Suprapubic skin (tissue), 4 donors: ENCODE data around the gene SLCO4A1. TPM values are rescaled to one million over a fixed set of nuclear protein-coding genes. Genes with fewer than 3 reads are reported as not detected.

ENCODE experiments used
- DNase-seq, 2 donors: peaks; one replicate each; pipeline ENCODE4 v3.0.0-alpha.2; 2019; ENCODE audit warnings: low spot score in 2 of 2
- H3K27ac ChIP-seq: fragments of 200-600 bp; sonication (generic); one replicate; pipeline ENCODE4 v1.5.1; 2019
- H3K27me3 ChIP-seq: fragments of 200-600 bp; sonication (generic); one replicate; pipeline ENCODE4 v1.5.1; 2019
- H3K36me3 ChIP-seq: fragments of 200-600 bp; sonication (generic); one replicate; pipeline ENCODE4 v1.5.1; 2019
- H3K4me1 ChIP-seq: fragments of 200-600 bp; sonication (generic); one replicate; pipeline ENCODE4 v1.5.1; 2019
- H3K4me3 ChIP-seq: fragments of 200-600 bp; sonication (generic); one replicate; pipeline ENCODE4 v1.5.1; 2019; ENCODE audit warnings: mild to moderate bottlenecking
- H3K9me3 ChIP-seq: fragments of 200-600 bp; sonication (generic); one replicate; pipeline ENCODE4 v1.5.1; 2019
- CTCF ChIP-seq, 2 donors: fragments of 200-600 bp in 1 of 2; fragments of 450-650 bp in 1 of 2; sonication (generic) in 1 of 2; IDR thresholded peaks; one replicate each; pipeline ENCODE4 v1.5.1; 2016 to 2019; ENCODE audit warnings: antibody characterized with exemption in 2 of 2, mild to moderate bottlenecking in 1 of 2, moderate library complexity in 1 of 2
- EP300 ChIP-seq: sonication (generic); formaldehyde crosslinking; IDR thresholded peaks from one replicate; pipeline ENCODE4 v1.6.1; 2017; ENCODE audit warnings: antibody characterized with exemption
- POLR2A ChIP-seq, 2 donors: fragments of 450-650 bp; IDR thresholded peaks; one replicate each; pipeline ENCODE4 v1.6.1; 2017; ENCODE audit warnings: antibody characterized with exemption in 2 of 2, mild to moderate bottlenecking in 2 of 2, moderate library complexity in 2 of 2
- POLR2AphosphoS5 ChIP-seq, 3 donors: sonication (generic); formaldehyde crosslinking; IDR thresholded peaks; one replicate each; pipeline ENCODE4 v1.6.1; 2017; ENCODE audit warnings: antibody characterized with exemption in 3 of 3
- WGBS: methylation state at CpG from one replicate; pipeline ENCODE4 v1.1.5; 2018; 5-methylcytosine and 5-hydroxymethylcytosine counted together
- total RNA-seq, 4 donors: library from RNA; depleted of rRNA; stranded (reverse); fragments of >200 nt; gene quantifications; one replicate each; pipeline ENCODE4 v1.1.0, GENCODE V29; 2016

SLCO4A1 gene
- total RNA-seq, 4 donors from 2014 or later = 50.2 to 59.1 (median 52.7) TPM

GRCh38 chr20:62715201-62715600 is 72.9 kb downstream of the SLCO4A1 start:
- Histone ChIP-seq H3K27me3 (peaks cover 90% of the 10 kb centered on the region), H3K4me3 (no peak overlapping the region), H3K27ac (no peak overlapping the region), H3K36me3 (no peaks in the 10 kb centered on the region), H3K4me1 (no peaks in the 10 kb centered on the region), H3K9me3 (no peaks in the 10 kb centered on the region)
- TF ChIP-seq EP300 (no peak), CTCF (IDR thresholded peaks at IDR 0.05) (no peak), POLR2AphosphoS5 (IDR thresholded peaks at IDR 0.05) (no peak), POLR2A (IDR thresholded peaks at IDR 0.05) (no peak)
- DNase-seq = no peak
- 93% methylated on average over 9 of the region's 10 CpGs for WGBS

GRCh38 chr20:62716198-62716940 is 74.1 kb downstream of the SLCO4A1 start:
- no peak for DNase-seq
- H3K4me1 ChIP-seq = no peaks in the 10 kb centered on the region
- no peaks in the 10 kb centered on the region for H3K9me3 ChIP-seq
- no peak overlapping the region for H3K27ac ChIP-seq
- WGBS = 71% methylated on average over 26 of the region's 30 CpGs
- TF ChIP-seq EP300 = no peak
- TF ChIP-seq CTCF (IDR thresholded peaks at IDR 0.05) = no peak
- no peak for TF ChIP-seq POLR2AphosphoS5 (IDR thresholded peaks at IDR 0.05)
- TF ChIP-seq POLR2A (IDR thresholded peaks at IDR 0.05) = no peak
- no peak overlapping the region for H3K4me3 ChIP-seq
- H3K36me3 ChIP-seq = no peaks in the 10 kb centered on the region
- H3K27me3 ChIP-seq = peaks cover 82% of the 10 kb centered on the region

GRCh38 chr20:62716941-62717310 is 74.6 kb downstream of the SLCO4A1 start:
- no peak overlapping the region for H3K27ac ChIP-seq
- H3K27me3 ChIP-seq = peaks cover 82% of the 10 kb centered on the region
- WGBS = no CpG with 5 or more reads among the region's 11 CpGs
- no peak overlapping the region for H3K4me3 ChIP-seq
- H3K9me3 ChIP-seq = no peaks in the 10 kb centered on the region
- no peak for DNase-seq
- H3K4me1 ChIP-seq = no peaks in the 10 kb centered on the region
- TF ChIP-seq EP300 (no peak), CTCF (IDR thresholded peaks at IDR 0.05) (no peak), POLR2AphosphoS5 (IDR thresholded peaks at IDR 0.05) (no peak), POLR2A (IDR thresholded peaks at IDR 0.05) (no peak)
- no peaks in the 10 kb centered on the region for H3K36me3 ChIP-seq

GRCh38 chr20:62717933-62718332 is 75.6 kb downstream of the SLCO4A1 start:
- Histone ChIP-seq H3K4me1 (no peaks in the 10 kb centered on the region), H3K27ac (no peak overlapping the region), H3K4me3 (no peak overlapping the region), H3K27me3 (peaks cover 79% of the 10 kb centered on the region), H3K36me3 (no peaks in the 10 kb centered on the region), H3K9me3 (no peaks in the 10 kb centered on the region)
- TF ChIP-seq CTCF (IDR thresholded peaks at IDR 0.05) = no peak
- TF ChIP-seq EP300 = no peak
- no peak for TF ChIP-seq POLR2A (IDR thresholded peaks at IDR 0.05)
- no peak for TF ChIP-seq POLR2AphosphoS5 (IDR thresholded peaks at IDR 0.05)
- WGBS = 60% methylated on average over 18 of the region's 18 CpGs
- DNase-seq = no peak

- Histone ChIP-seq H3K4me3 (no peak overlapping the region), H3K9me3 (no peaks in the 10 kb centered on the region), H3K27me3 (peaks cover 79% of the 10 kb centered on the region), H3K27ac (no peak overlapping the region), H3K4me1 (no peaks in the 10 kb centered on the region), H3K36me3 (no peaks in the 10 kb centered on the region)
- WGBS = 77% methylated on average over 12 of the region's 12 CpGs
- no peak for DNase-seq
- no peak for TF ChIP-seq POLR2A (IDR thresholded peaks at IDR 0.05)
- no peak for TF ChIP-seq POLR2AphosphoS5 (IDR thresholded peaks at IDR 0.05)
- no peak for TF ChIP-seq CTCF (IDR thresholded peaks at IDR 0.05)
- no peak for TF ChIP-seq EP300
These were observed 76.2 kb downstream of the SLCO4A1 start for GRCh38 chr20:62718546-62718945.
